Loucy (cell line): ENCODE measurements around the gene TMEM190.
"Not testable (repeated sequence)": the region's sequence is repeated elsewhere in the genome, so short reads cannot be mapped to it uniquely, and the experiment has no call there.

ENCODE experiments used
- EZH2phosphoT487 ChIP-seq: fragments of 200-600 bp; IDR thresholded peaks from 2 replicates; pipeline ENCODE4 v1.6.1; 2018; ENCODE audit warnings: antibody characterized with exemption, mild to moderate bottlenecking, moderate library complexity, borderline replicate concordance
- TF ChIP-seq, protein P1 (sequence below): fragments of 200-600 bp; sonication (generic); conservative IDR thresholded peaks from 2 replicates; pipeline ENCODE4 v1.5.1; 2014; ENCODE audit warnings: mild to moderate bottlenecking, antibody characterized with exemption, low read length

DNA sequence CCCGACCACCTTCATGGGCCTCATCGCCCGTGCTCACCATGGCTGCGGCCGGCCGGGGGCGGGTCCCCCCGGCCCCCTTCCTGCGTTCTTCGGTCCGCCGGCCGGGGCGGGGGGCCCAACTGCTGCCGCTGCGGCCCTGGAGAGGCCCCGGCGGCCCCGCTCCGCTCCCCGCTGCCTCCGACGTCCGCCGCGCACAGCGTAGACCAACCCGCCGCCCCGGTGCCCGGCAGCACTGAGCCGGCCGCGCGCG, 30.8 kb downstream of the TMEM190 start, which contains the start of gene UBE2S:
- TF ChIP-seq, protein P1, sequence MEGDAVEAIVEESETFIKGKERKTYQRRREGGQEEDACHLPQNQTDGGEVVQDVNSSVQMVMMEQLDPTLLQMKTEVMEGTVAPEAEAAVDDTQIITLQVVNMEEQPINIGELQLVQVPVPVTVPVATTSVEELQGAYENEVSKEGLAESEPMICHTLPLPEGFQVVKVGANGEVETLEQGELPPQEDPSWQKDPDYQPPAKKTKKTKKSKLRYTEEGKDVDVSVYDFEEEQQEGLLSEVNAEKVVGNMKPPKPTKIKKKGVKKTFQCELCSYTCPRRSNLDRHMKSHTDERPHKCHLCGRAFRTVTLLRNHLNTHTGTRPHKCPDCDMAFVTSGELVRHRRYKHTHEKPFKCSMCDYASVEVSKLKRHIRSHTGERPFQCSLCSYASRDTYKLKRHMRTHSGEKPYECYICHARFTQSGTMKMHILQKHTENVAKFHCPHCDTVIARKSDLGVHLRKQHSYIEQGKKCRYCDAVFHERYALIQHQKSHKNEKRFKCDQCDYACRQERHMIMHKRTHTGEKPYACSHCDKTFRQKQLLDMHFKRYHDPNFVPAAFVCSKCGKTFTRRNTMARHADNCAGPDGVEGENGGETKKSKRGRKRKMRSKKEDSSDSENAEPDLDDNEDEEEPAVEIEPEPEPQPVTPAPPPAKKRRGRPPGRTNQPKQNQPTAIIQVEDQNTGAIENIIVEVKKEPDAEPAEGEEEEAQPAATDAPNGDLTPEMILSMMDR = not testable (repeated sequence)
- TF ChIP-seq EZH2phosphoT487 = not testable (repeated sequence)
